LNCaP clone FGC (cell line): ENCODE results near the gene USP9Y.

Experiments
- DNase-seq: peaks from one replicate; pipeline ENCODE4 v3.0.0-alpha.2; 2011; ENCODE audit warnings: low read depth
- H3K4me3 ChIP-seq: 2 replicates; pipeline ENCODE4 v1.5.1; 2011; ENCODE audit warnings: mild to moderate bottlenecking, low read depth, low read length, control low read depth
- CTCF ChIP-seq: IDR thresholded peaks from 2 replicates; pipeline ENCODE4 v1.5.1; 2012; ENCODE audit warnings: mild to moderate bottlenecking; ENCODE audit not compliant: control insufficient read depth, insufficient read depth; ENCODE audit errors: extremely low read depth

Gene USP9Y

GRCh38 chrY:12734051-12734450 lies 33.0 kb downstream of the USP9Y start:
- DNase-seq: no peak
- H3K4me3 ChIP-seq: no peak overlapping the region
- no peak for TF ChIP-seq CTCF

DNA sequence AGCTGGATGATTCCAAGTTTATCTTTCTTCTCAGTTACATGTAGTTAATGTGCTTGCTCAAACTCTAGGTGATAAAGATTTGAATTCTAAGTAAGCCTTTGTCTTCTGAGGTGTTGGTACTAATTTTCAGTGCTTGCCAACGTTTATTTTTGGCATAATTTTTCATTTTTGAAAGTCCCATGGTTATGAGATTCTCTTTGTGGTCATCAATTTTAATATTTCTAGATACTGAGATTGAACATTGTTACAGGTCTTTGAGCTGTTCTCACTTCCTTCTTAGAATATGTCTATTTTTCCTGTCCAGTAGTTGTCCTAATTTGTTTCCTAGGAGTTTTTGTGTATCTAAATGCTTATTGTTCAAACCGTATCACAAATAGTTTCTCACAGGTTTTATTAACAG lies 40.4 kb downstream of the USP9Y start:
- no peak overlapping the region for H3K4me3 ChIP-seq
- TF ChIP-seq CTCF: no peak
- no peak for DNase-seq

DNA sequence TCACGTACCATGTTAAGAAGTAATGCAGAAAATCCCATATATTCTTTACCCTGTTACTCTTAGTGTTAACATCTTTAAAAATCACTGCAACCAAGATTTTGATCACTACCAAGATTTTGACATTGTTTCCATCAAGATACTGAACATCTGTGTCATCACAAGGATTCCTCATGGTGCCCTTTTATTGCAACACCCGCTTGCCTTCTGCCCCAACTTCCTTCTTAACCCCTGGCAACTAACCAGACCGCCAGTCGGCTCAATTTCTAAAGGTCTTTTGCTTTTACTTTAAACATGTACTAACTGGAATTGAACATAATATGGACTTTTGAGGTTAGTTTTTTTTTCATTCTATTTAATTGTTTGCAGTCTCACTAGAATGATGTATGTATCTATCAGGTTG lies 41.7 kb downstream of the USP9Y start:
- no peak overlapping the region for H3K4me3 ChIP-seq
- TF ChIP-seq CTCF: no peak
- DNase-seq: no peak

DNA sequence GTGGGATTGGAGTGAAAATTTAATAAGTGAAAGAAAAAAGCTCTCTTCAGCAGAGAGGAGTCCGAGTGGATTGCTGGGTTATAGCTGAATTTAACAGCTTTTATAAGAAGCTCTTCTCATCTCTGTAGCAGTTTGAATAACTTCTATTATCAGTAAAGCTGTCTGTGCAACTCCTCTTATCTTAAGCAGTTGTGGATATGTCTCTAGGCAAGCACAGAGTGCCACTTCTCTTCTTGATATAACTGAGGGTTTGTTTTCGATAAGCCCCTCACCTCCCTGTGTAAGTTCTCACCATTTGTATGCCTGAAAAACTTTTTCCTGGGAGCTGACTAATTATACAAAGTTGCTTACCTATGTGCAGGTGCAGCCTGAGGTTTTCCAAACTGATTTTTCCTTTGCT lies 43.1 kb downstream of the USP9Y start:
- no peak for TF ChIP-seq CTCF
- DNase-seq: no peak
- no peak overlapping the region for H3K4me3 ChIP-seq

GRCh38 chrY:12749293-12749692 lies 48.3 kb downstream of the USP9Y start:
- no peak overlapping the region for H3K4me3 ChIP-seq
- no peak for TF ChIP-seq CTCF
- no peak for DNase-seq

DNA sequence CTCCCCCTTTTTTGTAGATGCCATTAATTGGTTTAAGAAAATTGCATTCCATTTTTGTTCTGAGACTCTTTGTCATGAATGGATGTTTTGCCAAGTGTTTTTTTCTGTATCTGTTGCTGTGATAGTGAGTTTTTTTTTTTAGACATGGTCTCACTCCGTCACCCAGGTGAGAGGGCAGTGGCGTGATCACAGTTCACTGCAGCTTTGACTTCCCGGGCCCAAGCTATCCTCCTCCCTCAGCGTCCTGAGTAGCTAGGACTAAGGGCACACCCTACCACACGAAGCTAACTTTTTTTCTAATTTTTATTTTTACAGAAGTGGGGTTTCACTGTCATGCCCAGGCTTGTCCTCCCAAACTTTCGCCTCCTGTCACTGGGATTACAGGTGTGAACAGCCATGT lies 51.8 kb downstream of the USP9Y start:
- TF ChIP-seq CTCF: no peak
- DNase-seq: no peak
- H3K4me3 ChIP-seq: no peak overlapping the region

- DNase-seq: no peak
- no peak for TF ChIP-seq CTCF
- H3K4me3 ChIP-seq: no peak overlapping the region
Measured at GRCh38 chrY:12756021-12756420, 55.0 kb downstream of the USP9Y start.
